ELF-1 (cell line): ENCODE measurements around the gene ACTL6B.
"Not testable (repeated sequence)": the region's sequence is repeated elsewhere in the genome, so short reads cannot be mapped to it uniquely, and the experiment has no call there.

ENCODE experiments used
- DNase-seq: peaks from one replicate; pipeline ENCODE4 v3.0.0-alpha.2; 2016; ENCODE audit warnings: low read depth, low spot score

The ACTL6B gene

GRCh38 chr7:100655908-100656674 is at the start of gene ACTL6B:
ACTL6B (minus strand) TSS chr7:100656448; CDS start chr7:100656354, 94 bp downstream.
- peak; percentile 90 for DNase-seq

- peak; percentile 94 for DNase-seq
These were observed 49.1 kb upstream of the ACTL6B start for GRCh38 chr7:100705320-100705752.

- DNase-seq: not testable (repeated sequence)
These were observed 44.8 kb upstream of the ACTL6B start for GRCh38 chr7:100701089-100701488.

GRCh38 chr7:100699018-100699417 is 42.8 kb upstream of the ACTL6B start:
- DNase-seq: no peak

- DNase-seq: no peak
These were observed 39.9 kb upstream of the ACTL6B start for GRCh38 chr7:100696123-100696521.

GRCh38 chr7:100694098-100694745 is 38.0 kb upstream of the ACTL6B start, which contains the start of gene GIGYF1:
GIGYF1 (minus strand) TSS chr7:100694250; CDS start chr7:100688238, 6,012 bp downstream.
- DNase-seq: no peak

- DNase-seq: no peak
These were observed 37.3 kb upstream of the ACTL6B start for GRCh38 chr7:100693312-100694097.

- DNase-seq: no peak
These were observed 36.3 kb upstream of the ACTL6B start for GRCh38 chr7:100692578-100692961.

- peak; percentile 95 for DNase-seq
These were observed 35.7 kb upstream of the ACTL6B start for GRCh38 chr7:100691676-100692577.

GRCh38 chr7:100689230-100690135 is 33.2 kb upstream of the ACTL6B start:
- DNase-seq: no peak

GRCh38 chr7:100688326-100688860 is 32.1 kb upstream of the ACTL6B start:
- no peak for DNase-seq

GRCh38 chr7:100687751-100688300 is 31.6 kb upstream of the ACTL6B start:
- DNase-seq: no peak

- DNase-seq: no peak
These were observed 31.0 kb upstream of the ACTL6B start for GRCh38 chr7:100687261-100687660.

GRCh38 chr7:100686822-100687211 is 30.6 kb upstream of the ACTL6B start:
- no peak for DNase-seq

- no peak for DNase-seq
These were observed 30.1 kb upstream of the ACTL6B start for GRCh38 chr7:100686201-100686821.

GRCh38 chr7:100685631-100686145 is 29.4 kb upstream of the ACTL6B start:
- no peak for DNase-seq

GRCh38 chr7:100685049-100685605 is 28.9 kb upstream of the ACTL6B start:
- DNase-seq: no peak

GRCh38 chr7:100684534-100685042 is 28.3 kb upstream of the ACTL6B start:
- no peak for DNase-seq
